ENCODE results near the gene CA7. TPM values are rescaled to one million over a fixed set of nuclear protein-coding genes. Genes with fewer than 3 reads are reported as not detected.

Gene CA7
- total and polyA plus RNA-seq, 2 donors (not counting 1 experiment from before 2014, with no cell fraction given): not detected

DNA sequence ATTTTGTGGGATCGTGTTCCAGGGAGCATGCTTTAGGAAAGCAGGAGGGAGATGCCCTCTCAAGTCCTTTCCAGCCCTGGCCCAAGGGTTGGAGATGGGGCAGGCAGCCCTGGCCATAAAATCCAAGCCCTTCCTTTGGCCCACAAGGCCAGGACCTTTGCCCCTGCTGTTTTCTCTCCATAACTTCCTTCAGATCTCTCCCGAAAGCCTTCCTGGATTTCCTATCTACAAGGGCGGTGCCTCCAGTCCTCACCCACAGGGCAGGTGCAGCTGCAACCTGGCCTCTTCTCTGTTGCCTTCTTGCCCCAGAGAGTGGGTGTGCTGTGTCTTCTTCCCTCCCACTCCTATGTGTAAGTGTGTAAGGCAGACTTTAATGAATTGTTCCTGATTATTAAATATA is 27.6 kb downstream of the CA7 start:
- Histone ChIP-seq H3K4me1 (ENCODE audit: control insufficient read depth, extremely low read depth, insufficient read depth, low read length) (peaks cover 16% of the 10 kb centered on the region), H3K27ac (ENCODE audit: insufficient read depth, low read length) (no peak overlapping the region), H3K9ac (ENCODE audit: insufficient read depth, low read length) (no peak overlapping the region), H3K27me3 (ENCODE audit: control insufficient read depth, insufficient read depth, low read length) (no peaks in the 10 kb centered on the region), H3K4me3 (replicated peaks in 1 of 4; ENCODE audit: control extremely low read depth in 1 of 4, insufficient read depth in 1 of 4, low read depth in 3 of 4, low read length in 4 of 4) (no peak overlapping the region), H3K4me2 (ENCODE audit: extremely low read depth, insufficient read depth, low read length) (no peak overlapping the region), H4K20me1 (ENCODE audit: control insufficient read depth, extremely low read depth, insufficient read depth, low read length) (no peaks in the 10 kb centered on the region), H2AFZ (ENCODE audit: low read length) (no peak overlapping the region), H3K36me3 (ENCODE audit: control insufficient read depth, insufficient read depth, low read length) (no peaks in the 10 kb centered on the region), H3K9me3 (ENCODE audit: control insufficient read depth, insufficient read depth, low read depth, low read length) (no peaks in the 10 kb centered on the region), H3K79me2 (ENCODE audit: control insufficient read depth, insufficient read depth, low read length) (no peaks in the 10 kb centered on the region)
- DNase-seq (ENCODE audit: low read depth in 2 of 2): no peak
- TF ChIP-seq EZH2 (IDR thresholded peaks at IDR 0.05; ENCODE audit: low read length, missing control alignments): no peak
- TF ChIP-seq, protein P1, sequence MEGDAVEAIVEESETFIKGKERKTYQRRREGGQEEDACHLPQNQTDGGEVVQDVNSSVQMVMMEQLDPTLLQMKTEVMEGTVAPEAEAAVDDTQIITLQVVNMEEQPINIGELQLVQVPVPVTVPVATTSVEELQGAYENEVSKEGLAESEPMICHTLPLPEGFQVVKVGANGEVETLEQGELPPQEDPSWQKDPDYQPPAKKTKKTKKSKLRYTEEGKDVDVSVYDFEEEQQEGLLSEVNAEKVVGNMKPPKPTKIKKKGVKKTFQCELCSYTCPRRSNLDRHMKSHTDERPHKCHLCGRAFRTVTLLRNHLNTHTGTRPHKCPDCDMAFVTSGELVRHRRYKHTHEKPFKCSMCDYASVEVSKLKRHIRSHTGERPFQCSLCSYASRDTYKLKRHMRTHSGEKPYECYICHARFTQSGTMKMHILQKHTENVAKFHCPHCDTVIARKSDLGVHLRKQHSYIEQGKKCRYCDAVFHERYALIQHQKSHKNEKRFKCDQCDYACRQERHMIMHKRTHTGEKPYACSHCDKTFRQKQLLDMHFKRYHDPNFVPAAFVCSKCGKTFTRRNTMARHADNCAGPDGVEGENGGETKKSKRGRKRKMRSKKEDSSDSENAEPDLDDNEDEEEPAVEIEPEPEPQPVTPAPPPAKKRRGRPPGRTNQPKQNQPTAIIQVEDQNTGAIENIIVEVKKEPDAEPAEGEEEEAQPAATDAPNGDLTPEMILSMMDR (conservative IDR thresholded peaks at IDR 0.05 in 1 of 2, IDR thresholded peaks at IDR 0.05 in 1 of 2; ENCODE audit: low read depth in 1 of 2, low read length in 2 of 2): no peak

GRCh38 chr16:66872559-66872942 is 28.3 kb downstream of the CA7 start:
- no peak for TF ChIP-seq EZH2 (IDR thresholded peaks at IDR 0.05; ENCODE audit: low read length, missing control alignments)
- TF ChIP-seq, protein P1 (conservative IDR thresholded peaks at IDR 0.05 in 1 of 2, IDR thresholded peaks at IDR 0.05 in 1 of 2; ENCODE audit: low read depth in 1 of 2, low read length in 2 of 2): no peak

DNA sequence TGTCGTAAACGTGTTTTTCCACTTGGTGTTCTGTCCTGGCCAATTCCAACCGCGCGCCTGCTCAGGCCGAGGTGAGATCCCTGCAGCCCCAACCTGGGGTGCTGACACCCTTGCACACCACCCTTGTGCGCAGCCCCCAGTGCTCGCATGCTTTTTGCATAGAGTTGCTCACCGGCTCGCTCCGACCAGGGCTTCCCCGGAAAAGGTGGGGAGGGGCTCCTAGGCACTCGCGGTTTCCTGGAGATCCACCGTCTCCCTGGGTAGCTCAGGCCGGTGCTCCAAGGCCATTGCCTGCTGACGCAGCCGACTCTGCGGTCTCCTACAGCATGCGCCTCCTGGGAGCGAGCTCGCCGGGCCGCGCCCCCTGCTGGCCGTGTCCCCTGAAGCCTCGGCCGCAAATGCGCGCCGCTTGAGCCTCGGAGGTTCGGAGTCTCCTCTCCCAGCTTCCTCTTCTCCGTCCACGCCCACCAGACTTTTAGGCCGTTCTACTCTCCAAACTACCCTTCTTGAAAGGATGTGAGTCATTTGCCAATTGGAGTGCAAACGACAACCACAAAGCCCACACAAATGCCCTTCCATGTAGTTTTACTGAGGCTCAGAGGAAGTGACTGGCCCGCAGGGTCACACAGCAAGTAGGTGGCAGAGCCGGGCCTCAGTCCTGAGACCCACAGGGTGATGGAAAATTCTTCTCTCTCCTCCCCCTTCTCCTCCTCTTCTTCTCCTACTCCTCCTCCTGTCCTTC is 28.9 kb downstream of the CA7 start:
- Histone ChIP-seq H3K9ac (ENCODE audit: insufficient read depth, low read length) (peak overlapping the region; percentile 26), H3K79me2 (ENCODE audit: control insufficient read depth, insufficient read depth, low read length) (no peaks in the 10 kb centered on the region), H3K36me3 (ENCODE audit: control insufficient read depth, insufficient read depth, low read length) (no peaks in the 10 kb centered on the region), H3K4me3 (replicated peaks in 1 of 4; ENCODE audit: control extremely low read depth in 1 of 4, insufficient read depth in 1 of 4, low read depth in 3 of 4, low read length in 4 of 4) (peak overlapping the region; percentile 15 to 54 (median 33)), H3K27ac (ENCODE audit: insufficient read depth, low read length) (peak overlapping the region; percentile 52), H3K27me3 (ENCODE audit: control insufficient read depth, insufficient read depth, low read length) (no peaks in the 10 kb centered on the region), H2AFZ (ENCODE audit: low read length) (peak overlapping the region; percentile 90), H4K20me1 (ENCODE audit: control insufficient read depth, extremely low read depth, insufficient read depth, low read length) (no peaks in the 10 kb centered on the region), H3K4me1 (ENCODE audit: control insufficient read depth, extremely low read depth, insufficient read depth, low read length) (peaks cover 16% of the 10 kb centered on the region), H3K9me3 (ENCODE audit: control insufficient read depth, insufficient read depth, low read depth, low read length) (no peaks in the 10 kb centered on the region), H3K4me2 (ENCODE audit: extremely low read depth, insufficient read depth, low read length) (peak overlapping the region; percentile 95)
- DNase-seq (ENCODE audit: low read depth in 2 of 2): peak; percentile 97 to 100
- no peak for TF ChIP-seq EZH2 (IDR thresholded peaks at IDR 0.05; ENCODE audit: low read length, missing control alignments)
- TF ChIP-seq, protein P1 (conservative IDR thresholded peaks at IDR 0.05 in 1 of 2, IDR thresholded peaks at IDR 0.05 in 1 of 2; ENCODE audit: low read depth in 1 of 2, low read length in 2 of 2): peak; percentile 82 to 87

More at GRCh38 chr16:66872559-66872942, 28.3 kb downstream of the CA7 start:
- H3K4me1 ChIP-seq (ENCODE audit: control insufficient read depth, extremely low read depth, insufficient read depth, low read length): peaks cover 16% of the 10 kb centered on the region
- peak overlapping the region; percentile 46 for H3K27ac ChIP-seq (ENCODE audit: insufficient read depth, low read length)
- peak overlapping the region; percentile 95 for H3K4me2 ChIP-seq (ENCODE audit: extremely low read depth, insufficient read depth, low read length)
- peak overlapping the region; percentile 15 to 54 (median 33) for H3K4me3 ChIP-seq (replicated peaks in 1 of 4; ENCODE audit: control extremely low read depth in 1 of 4, insufficient read depth in 1 of 4, low read depth in 3 of 4, low read length in 4 of 4)
- H3K9me3 ChIP-seq (ENCODE audit: control insufficient read depth, insufficient read depth, low read depth, low read length): no peaks in the 10 kb centered on the region
- H2AFZ ChIP-seq (ENCODE audit: low read length): peak overlapping the region; percentile 90
- no peaks in the 10 kb centered on the region for H3K36me3 ChIP-seq (ENCODE audit: control insufficient read depth, insufficient read depth, low read length)
- H3K79me2 ChIP-seq (ENCODE audit: control insufficient read depth, insufficient read depth, low read length): no peaks in the 10 kb centered on the region
- DNase-seq (ENCODE audit: low read depth in 2 of 2): no peak
- no peaks in the 10 kb centered on the region for H4K20me1 ChIP-seq (ENCODE audit: control insufficient read depth, extremely low read depth, insufficient read depth, low read length)
- no peaks in the 10 kb centered on the region for H3K27me3 ChIP-seq (ENCODE audit: control insufficient read depth, insufficient read depth, low read length)
- no peak overlapping the region for H3K9ac ChIP-seq (ENCODE audit: insufficient read depth, low read length)

All from fibroblast of lung (primary cell).